HG03066 (cell line): ENCODE measurements around the gene ENPP6.
A peak's percentile ranks its signal among the peaks of the same experiment; 100 is the strongest.

ENCODE experiments used
- ATAC-seq: cut with Tn5 transposase; IDR thresholded peaks from one replicate; pipeline ENCODE4 v1.9.1; 2021; ENCODE audit warnings: low read depth; ENCODE audit not compliant: unreplicated experiment

The ENPP6 gene

DNA sequence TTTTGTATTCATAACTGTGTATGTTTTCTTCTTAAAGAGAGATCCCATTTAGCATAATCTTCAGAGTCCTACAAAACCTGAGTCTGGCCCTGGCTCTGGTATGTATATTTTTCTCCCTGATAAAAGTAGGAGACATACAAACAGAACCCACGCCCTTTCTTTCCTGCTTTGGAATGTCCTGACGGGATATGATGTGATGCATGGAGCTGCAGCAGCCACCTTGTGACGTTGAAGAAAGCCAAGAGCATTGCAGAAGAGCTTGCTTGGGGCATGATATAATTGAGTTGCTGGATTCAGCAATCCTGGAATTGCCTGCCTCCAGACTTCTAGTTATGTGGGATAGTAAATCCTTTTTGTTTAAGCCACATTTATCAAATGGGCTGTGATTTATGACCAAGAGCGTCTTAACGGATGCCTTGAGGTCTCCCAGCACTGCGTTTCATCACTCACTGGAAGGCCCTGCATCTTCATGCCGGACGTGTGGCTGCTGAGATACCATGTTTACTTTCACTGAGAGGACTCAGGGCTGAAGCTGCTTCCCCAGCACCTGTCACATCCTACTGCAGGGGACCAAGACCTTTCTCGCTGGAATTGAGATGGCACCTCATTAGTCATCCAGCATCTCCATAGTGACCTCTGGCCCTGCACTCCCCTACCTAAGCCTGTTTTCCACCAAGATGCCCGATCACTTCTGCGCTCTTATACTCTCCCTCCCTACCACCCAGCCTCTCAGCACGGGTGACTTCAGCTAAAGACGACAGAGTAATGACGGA is 107.0 kb downstream of the ENPP6 start:
- ATAC-seq = no peak

DNA sequence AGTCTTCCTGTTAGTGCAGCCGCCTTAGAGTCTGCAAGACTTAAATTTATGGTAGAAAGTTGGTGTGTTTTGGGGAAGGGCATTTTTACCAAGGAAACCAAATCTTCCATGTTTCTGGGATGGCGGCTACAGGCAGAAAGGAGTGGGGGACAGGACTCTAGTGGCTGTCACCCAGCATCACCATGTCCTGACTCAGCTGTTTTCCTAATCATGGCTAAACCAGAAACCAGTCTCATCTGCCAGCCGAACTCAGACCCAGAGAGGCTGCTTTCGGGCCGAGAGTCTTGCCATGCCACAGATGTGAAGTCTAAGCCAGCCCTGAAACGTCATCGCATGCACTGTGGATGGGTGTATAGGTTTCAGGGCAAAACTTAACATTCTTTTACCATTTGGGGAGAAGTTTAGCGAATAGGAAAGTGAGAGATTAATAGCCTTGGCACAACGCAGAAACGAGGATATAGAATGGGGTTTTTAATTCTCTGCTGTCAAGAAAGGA is 109.6 kb downstream of the ENPP6 start:
- no peak for ATAC-seq

DNA sequence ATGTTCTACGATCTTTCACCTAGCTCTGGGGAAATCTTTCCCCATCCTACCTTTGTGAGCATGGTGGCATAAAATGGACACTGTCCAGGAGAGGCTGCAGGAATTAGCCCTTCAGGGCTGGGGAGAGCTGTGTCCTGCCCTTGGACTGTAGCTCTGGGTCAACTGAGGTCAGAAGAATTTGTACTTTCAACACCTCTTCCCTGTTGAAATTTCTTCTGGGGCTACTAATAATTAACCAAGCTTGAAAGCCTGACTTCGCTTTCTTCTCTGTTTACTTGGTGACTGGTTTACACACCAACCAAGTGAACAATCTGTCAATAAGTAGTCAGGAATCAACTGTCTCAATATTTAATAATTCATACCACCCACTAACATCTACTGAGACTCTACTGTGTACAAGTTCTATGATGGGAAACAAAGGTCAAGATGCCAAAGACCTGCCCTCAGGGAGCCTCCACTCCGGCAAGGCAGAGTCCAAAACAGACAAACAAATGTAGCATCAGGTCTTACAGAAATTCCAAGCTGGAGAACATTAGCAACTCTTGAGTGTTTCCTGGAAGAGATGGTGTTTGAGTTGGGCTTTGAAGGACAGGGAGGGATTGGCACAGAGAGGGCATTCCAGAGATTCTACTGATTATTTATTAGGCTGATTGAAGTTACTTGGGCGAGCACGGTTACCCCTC is 113.1 kb downstream of the ENPP6 start:
- no peak for ATAC-seq

DNA sequence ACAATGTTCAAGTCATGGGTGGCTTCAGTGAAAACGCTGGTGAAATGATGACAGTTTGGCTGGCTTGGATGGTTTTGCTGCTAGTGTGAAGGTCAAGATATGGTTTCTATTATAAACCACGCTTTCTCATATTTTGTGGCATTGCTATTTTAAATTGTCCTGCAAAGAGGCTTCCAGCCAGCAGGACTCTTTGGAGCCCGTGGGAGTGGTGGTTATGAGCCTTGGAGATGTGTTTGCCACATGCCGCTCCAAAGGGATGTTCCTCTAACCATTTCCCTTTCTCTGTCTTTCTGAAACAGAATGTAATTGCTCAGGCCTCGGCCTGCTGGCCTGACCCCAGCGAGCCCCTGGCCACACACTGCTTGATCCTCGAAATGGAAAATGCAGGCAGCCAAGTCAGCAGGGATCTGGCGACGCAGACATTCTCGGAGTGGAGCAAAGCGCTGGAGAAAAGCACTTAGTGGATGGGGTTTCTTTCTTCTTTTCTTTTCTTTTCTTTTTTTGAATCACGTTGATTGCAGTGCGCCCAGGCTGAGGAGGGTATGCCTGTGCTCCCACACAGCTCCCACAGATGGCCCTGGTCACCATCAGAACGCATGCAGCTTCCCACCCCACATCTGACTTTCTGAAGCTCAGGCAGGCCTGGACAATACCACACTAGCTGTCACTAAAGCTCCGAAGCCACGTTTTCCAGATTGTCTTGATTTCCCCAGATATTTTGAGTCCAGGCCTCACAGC is 114.0 kb downstream of the ENPP6 start:
- ATAC-seq = no peak

DNA sequence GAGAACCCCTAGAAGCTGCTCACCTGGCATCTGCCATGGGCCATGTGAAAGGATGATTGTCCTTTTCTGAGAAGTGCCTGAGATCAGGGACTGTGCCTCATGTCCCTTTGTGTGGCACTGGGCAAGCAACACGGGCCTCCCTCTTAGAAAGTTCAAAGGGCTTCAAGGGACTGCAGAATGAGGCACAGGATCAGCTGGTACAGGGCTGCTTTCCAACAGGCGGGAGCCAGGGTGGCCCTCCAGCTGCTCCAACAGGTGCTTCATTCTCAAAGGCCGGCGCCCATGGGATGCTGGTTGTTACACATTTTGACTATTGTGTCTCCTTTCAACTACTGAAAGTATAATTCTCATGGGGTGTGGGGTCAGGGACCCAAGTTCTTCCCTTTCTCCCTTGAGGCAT is 114.7 kb downstream of the ENPP6 start:
- no peak for ATAC-seq

DNA sequence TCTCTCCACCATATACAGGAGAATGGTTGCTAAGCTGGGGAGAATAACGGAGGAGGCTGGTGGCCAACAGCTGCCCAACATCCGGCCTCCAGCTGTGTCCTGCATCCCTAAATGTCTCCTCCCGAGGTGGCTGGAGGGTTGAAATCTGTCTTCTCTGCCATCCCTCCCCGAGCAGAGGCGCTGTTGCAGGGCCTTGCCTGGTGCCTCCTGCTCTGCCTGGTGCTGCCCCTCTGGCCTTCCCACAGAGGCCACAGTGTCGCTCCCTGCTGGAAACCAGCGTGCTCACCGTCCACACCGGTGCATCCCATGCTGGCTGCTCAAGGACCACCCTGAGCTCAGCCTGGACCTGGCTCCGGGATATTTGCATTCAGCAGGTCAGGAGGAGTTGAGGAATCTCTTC is 115.2 kb downstream of the ENPP6 start:
- ATAC-seq = no peak

DNA sequence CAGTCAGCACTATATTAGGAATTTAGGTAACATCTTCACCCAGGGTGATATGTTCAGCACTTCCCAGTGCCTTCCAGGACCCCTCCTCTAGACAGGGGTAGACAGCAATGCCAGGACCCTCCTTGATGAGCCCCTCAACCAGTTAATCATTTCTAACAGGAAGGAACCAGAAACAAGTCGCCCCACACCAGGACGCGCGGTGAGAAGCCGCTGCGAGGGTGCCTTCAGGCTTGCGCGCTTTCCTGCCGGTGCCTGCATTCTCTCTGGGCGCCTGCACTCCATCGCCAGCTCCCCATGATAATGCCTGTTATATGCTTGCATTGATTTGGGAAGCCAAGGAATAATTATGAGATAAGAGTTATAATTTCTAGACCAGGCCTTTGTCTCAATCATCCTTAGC is 116.0 kb downstream of the ENPP6 start:
- ATAC-seq = no peak

DNA sequence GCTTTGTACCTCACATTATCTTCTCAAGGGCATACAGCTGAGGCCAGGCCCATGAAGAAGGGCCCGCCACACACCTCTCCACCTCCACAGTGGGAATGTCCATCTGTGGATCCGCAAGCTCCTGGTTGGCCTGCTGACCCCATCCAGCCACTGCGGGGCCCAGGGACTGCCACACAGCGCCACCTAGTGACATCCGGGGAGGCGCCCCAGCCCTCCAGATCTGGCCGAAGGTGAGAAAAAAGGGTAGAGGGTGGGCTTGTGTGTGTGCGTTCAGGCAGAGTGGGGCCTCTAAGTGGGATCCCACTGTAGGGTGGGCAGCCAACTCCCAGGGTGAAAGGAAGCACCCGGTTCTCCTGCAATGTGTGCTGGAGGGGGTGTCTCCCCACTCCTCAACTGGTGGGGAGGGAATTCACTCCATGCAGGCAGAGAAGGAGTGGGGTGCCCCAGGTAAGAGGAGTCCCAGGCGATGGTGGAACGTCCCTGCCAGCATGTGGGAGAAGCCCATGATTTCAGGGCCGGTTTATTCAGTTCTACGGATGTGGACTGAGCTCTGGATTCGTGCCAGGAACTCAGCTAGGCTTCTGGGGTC is 117.3 kb downstream of the ENPP6 start:
- ATAC-seq = peak; percentile 73

DNA sequence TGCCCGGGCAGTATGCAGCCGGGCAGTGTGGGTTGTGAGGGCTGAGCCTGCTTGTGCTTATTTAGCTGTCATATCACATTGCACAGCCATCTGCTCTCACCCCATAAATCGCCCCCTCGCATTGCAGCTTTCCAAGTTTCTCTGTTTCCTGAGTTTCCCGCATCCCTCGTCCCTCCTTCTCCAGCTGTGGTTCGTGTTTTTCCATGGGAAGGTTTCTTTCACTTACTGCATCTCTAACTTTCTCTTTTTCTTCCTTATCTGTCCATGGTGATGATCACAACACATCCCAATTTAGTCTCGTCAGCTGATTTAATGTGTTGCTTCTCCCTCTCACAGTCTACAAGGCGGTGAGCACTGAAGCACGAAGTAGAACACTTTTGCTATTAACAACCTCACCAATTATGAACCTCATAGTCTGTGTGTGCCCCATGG is 118.1 kb downstream of the ENPP6 start:
- ATAC-seq = no peak

DNA sequence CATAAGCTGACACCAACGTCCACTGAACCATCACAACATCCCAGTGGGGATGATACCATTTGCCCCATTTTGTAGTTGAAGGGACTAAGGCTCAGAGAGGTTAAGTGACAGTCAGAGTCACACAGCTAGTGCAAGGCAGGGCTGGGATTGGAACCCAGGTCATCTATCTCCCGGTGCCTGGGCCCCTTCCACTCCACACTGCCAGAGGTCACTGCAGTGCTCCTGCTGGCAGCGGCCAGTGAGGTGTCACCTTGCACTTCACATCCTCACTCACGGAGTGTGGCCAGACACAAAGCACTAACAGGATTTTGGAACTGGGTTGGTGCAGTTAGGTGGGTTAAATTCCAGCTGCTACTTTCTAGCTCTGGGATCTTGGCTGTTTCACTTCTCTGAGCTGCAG is 118.7 kb downstream of the ENPP6 start:
- ATAC-seq = no peak

DNA sequence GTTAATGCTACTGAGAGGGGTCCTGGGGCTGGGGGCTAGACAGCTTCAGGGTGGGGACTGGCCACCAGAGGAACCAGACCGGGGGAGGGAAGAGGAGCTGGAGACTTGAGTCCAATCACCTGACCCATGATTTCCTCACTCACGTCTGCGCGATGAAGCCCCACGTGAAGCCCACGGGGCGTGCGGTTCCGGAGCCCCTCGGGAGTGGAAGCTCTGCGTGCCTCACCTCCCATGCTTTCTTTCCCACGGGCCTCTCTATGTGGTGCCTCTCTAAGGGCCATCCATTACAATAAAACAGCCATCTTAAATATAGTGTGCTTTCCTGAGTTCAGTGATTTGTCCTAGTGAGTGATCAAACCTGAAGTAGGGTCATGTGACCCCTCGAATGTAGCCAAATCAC is 119.9 kb downstream of the ENPP6 start:
- ATAC-seq = no peak

DNA sequence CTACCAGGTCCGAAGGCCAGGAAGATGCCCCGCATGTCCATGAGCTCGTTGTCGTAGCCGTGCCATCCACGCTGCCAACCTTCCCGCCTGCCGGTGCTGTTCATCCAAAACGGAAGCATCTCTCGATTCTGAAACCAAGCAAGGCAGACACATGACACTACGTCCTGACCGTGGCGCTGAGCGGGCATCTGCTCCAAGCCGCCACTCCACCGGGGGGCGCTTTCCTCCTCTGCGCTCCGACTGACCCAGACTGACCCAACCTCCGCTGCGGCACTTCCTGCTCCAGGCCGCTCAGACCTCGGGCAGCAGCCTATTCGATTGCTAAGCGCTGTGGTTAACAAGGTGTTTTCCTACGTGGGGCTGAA is 120.5 kb downstream of the ENPP6 start:
- ATAC-seq = no peak

DNA sequence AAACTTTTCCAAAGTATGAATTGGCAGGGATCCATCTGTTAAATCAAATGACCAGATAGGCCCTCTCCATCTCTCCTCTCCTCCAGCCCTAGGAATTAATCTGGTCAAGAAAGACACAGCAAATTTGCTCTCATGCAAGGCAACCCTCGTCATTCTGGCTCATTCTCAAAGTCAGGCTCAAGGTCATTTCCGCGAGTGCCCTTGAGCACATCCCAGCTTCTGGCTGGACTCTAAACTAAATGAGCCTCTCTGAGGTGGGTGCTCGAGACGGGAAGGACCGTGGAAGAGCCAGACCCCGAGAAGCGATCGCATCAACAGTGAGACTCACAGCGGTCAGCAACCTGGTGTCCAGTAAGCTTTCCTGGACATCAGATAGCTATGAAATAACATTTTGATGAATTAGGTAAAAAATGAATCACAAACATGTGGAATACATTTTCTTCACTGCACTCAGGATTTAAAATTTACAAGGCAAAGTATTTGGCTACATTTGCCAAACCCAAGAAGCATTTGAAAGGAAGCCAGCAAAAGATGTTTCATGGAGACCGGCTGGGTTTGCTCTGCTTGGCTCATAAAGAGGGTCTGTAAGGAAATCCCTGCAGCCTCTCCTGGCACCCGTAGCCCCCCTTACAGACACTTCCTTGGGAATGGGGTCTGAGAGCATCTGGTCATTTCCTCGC is 121.0 kb downstream of the ENPP6 start:
- ATAC-seq = no peak

DNA sequence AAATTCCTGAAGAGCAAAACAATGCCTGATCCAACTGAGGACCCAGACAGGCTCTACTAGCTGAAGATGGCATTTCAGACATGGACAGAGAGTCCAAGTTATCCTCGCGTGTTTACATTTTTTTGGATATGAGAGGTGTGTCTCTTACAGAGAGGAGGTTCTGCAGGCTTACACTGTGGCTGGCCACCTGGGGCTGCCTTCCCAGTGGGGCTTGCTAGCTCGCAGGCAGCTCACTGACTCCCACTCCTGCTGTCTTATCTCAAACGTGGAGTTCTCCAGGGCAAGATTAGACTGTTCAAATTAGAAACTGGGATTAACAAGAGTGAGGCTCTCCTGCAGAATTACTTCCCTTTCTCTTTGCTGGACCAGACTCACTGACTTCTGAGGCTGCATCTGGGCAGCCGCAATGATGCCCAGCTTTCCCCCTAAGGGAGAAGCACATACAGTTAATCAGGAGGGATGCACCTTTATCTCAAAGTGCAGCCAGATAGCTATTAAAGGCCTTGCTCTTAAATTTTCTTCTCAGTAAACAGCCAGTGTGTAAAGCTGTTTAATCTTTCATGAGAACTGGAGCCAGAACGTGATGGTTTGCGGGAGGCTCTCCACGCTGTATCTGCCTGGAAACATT is 123.0 kb downstream of the ENPP6 start:
- ATAC-seq = no peak

DNA sequence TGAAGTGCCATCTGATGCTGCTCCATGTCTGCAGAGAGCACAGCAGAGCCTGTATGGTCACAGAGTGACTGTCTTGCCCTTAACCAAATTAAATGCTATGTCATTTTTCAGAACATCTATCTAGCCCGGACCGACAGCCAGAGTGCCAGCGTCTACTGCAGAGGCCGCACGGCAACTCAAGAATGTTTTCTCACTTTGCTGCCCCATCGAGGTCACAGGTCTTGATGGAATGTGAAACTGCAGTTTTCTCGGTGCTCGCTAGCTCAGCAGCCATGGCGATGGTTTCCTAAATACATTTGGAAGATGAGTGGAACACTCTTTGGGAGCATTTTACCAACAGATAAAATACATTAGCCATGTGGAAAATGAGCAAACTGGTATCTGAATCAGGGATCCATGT is 125.7 kb downstream of the ENPP6 start:
- ATAC-seq = no peak

DNA sequence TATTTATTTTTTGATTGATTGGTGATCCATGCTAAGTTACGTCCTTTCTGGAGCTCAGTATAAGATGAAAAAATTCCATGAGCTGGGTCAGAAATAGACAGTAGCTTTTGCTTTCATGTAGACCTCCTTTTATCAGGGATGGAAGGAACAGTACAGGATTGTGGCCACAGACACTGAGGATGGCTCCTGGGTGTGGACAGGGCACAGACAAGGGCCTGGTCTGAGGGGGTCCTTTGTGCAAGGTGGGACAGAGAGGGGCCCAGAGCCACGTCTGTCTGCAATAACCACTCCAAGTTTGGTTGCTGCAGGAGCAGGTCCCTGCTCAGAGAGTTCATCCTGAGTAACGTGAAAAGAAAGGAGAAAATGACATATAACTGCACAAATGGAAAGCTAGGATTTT is 127.1 kb downstream of the ENPP6 start:
- no peak for ATAC-seq

DNA sequence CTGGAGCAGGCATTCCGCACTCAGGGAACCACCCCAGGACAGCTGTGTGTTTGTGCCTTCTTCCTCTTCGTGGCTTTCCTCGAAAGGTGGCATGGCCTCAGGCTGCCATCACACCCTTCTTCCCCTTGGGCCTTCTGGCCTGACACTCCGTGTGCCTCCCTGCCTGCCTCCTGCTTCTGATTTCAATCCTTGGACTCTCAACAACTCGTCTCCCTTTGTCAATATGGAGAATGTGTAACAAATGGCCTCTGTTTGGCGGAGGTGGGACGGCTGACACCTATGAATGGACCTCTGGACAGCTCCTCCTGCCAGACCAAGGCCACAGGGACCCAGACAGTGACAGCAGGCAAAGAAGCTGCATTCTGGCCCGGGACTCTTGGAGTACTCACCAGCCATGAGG is 137.0 kb downstream of the ENPP6 start:
- no peak for ATAC-seq

DNA sequence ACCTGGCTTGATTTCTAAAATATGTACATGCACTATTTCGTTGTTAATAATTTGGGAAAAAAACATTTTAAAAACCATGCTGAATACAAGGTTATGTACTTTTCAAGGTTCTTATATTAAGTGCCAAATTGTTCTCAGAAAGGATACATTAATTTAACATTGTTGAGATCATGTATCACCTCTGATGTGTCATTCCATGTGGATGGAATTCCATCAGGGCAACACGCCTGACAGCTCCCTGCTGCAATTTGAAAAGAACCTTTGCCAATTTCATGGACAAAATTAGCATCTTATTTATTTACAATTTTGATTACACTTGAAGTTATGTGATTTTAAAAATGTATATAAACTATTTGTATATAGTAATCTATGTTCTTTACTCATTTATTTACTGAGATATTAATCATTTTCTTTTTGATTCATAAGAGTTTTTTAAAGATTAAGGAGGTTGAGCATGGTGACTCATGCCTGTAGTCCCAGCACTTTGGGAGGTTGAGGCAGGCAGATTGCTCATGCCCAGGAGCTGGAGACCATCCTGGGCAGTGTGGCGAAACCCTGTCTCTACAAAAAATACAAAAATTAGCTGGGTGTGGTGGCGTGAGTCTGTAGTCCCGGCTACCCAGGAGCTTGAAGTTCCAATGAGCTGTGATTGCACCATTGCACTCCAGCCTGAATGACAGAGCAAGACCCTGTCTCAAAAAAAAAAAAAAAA is 142.8 kb downstream of the ENPP6 start:
- ATAC-seq = no peak

DNA sequence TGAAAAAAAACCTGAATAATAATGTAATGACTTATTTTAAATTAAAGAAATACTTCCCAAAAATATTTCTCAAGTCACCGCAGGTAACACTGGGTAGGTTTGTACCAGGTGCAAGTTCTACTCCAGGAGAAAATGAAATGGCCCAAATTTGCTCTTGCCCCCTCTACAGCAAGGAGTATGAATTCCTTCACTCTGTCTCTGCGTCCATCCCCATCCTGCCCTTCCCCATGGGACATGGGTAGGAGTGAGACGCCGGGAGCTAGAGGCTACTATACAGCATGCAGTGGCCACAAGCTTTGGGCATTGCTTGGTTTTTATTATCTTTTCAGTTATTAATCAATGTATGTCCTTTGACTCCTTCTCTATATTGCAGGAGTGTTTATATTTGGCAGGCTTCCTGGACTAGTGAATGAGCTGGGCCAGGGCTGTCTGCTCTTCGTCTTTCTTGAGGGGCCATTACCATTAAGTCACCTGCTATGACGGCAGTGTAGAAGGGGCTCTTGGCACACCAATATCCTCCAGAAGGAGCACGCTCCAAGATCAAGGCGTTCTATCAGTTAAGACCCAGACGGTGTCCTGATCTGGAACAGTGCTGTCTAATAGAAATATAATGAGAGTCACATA is 149.6 kb downstream of the ENPP6 start:
- ATAC-seq = no peak
